Stimulated activated CD8-positive, alpha-beta memory T cell treated with anti-CD3 and anti-CD28 coated beads, Interleukin-4, amount 100 ng/mL, for 48 hours (primary cell): Measurements from ENCODE around the gene RASD2.

Experiments used
- DNase-seq: peaks from one replicate; pipeline ENCODE4 v3.0.0-alpha.2; 2020

Gene RASD2

GRCh38 chr22:35519306-35520000, 21.2 kb upstream of the RASD2 start:
- DNase-seq = no peak

- DNase-seq = no peak
Observed at GRCh38 chr22:35521358-35522224, 19.0 kb upstream of the RASD2 start.

- DNase-seq = no peak
Observed at GRCh38 chr22:35522225-35523149, 18.1 kb upstream of the RASD2 start.

- no peak for DNase-seq
Observed at GRCh38 chr22:35523167-35523947, 17.3 kb upstream of the RASD2 start.

- no peak for DNase-seq
Observed at GRCh38 chr22:35524966-35525686, 15.5 kb upstream of the RASD2 start.

- DNase-seq = no peak
Observed at GRCh38 chr22:35525687-35526332, 14.8 kb upstream of the RASD2 start.

- DNase-seq = no peak
Observed at GRCh38 chr22:35526333-35526979, 14.2 kb upstream of the RASD2 start.

GRCh38 chr22:35528927-35529326, 11.7 kb upstream of the RASD2 start:
- no peak for DNase-seq

GRCh38 chr22:35530700-35531099, 9.9 kb upstream of the RASD2 start:
- DNase-seq = no peak

GRCh38 chr22:35531202-35531601, 9.4 kb upstream of the RASD2 start:
- DNase-seq = no peak

- DNase-seq = no peak
Observed at GRCh38 chr22:35531676-35532075, 9.0 kb upstream of the RASD2 start.

- DNase-seq = no peak
Observed at GRCh38 chr22:35533365-35534029, 7.1 kb upstream of the RASD2 start.

- DNase-seq = no peak
Observed at GRCh38 chr22:35534091-35534490, 6.5 kb upstream of the RASD2 start.

- no peak for DNase-seq
Observed at GRCh38 chr22:35537232-35537631, 3.4 kb upstream of the RASD2 start.

- DNase-seq = peak; percentile 68
Observed at GRCh38 chr22:35538801-35539321, 1.8 kb upstream of the RASD2 start.

GRCh38 chr22:35539487-35539886, 1.1 kb upstream of the RASD2 start:
- DNase-seq = no peak

- peak; percentile 81 for DNase-seq
Observed at GRCh38 chr22:35539910-35540594, 579 bp upstream of the RASD2 start.

GRCh38 chr22:35541254-35541748, 670 bp downstream of the RASD2 start:
- no peak for DNase-seq
